Activated CD4-positive, alpha-beta T cell treated with anti-CD3 and anti-CD28 coated beads, Interleukin-2, amount 50 U/mL, for 4 hours (primary cell): ENCODE measurements around the gene GRIP1.

ENCODE experiments used
- DNase-seq, 2 experiments: peaks; one replicate each; pipeline ENCODE4 v3.0.0-alpha.2; 2020

The GRIP1 gene

DNA sequence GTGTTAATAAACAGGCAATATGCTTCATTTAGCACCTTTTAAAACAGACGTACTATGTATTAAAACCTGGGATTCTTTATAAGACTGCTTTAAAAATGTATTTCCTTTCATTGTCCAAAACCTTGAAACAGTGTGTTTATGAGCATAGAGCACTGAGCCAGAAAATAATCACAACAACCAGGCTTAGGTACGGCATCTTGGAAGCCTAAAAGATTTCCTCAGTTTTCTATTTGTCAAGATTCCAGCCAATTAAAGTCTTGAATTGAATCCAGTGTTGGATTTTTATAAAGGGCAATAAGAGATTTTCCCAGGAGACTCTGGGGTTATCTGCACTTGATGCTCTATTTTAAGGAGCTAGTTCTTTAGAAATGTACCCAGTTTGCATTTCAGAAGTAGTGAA is 80.3 kb downstream of the GRIP1 start:
- DNase-seq: no peak

DNA sequence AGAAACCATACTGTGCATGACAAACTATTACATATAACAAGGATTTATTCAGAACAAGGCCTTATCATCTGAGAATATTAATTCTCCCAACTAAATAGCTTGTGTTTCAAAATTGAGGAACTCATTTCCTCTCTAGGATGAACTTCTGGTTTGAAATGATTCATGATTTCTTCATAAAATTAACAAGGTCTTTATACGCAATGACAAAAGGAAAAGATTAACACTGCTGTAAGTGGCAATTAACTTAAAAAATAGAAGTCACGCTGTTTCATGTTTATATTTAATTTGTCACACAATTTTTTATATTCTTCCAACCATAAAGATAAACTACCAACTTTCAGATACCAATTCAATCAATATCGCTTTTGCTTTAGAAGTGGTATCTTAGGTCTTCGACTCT is 80.8 kb downstream of the GRIP1 start:
- no peak for DNase-seq

DNA sequence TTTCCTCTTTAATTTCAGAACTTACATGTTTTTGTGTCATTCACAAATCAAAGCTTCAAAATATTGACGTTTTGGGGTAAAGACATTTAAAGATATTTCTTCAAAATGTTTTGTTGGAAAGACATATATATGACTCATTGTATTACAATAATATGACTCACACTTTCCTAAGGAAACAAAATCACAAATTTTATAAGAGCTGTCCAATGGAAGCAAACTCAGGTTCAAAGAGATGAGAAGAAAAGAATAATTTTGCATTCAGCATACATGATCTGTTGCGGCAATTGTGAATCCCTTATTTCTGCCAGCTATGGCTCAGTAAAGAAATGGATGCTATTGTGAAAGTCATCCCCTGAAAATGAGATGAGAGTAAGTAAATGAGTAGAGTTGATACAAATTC is 82.7 kb downstream of the GRIP1 start:
- DNase-seq: no peak

DNA sequence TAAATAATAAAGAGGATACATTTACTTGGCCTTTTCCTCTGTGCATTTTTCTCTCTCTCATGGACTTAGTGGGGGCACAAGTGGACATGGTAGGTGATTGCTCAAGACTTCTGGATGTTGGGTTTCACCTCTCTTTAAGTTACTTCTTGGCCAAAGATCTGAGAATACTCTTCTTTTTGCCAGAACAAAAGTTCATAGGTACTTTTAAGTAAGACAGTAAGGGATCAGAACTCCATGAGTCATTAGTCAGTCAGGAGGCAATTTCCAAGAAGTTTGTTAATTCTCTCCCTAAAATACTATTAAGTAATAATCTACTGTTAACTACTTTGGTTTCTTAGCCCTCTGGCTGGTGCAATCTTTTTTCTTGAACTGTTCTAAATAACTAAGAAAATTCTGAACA is 84.2 kb downstream of the GRIP1 start:
- no peak for DNase-seq

GRCh38 chr12:66590275-66590985 is 88.4 kb downstream of the GRIP1 start:
- no peak for DNase-seq

- no peak for DNase-seq
These were observed 89.8 kb downstream of the GRIP1 start for GRCh38 chr12:66589095-66589494.

GRCh38 chr12:66587912-66588311 is 91.0 kb downstream of the GRIP1 start:
- DNase-seq: no peak

- DNase-seq: no peak
These were observed 94.2 kb downstream of the GRIP1 start for GRCh38 chr12:66584673-66585072.

DNA sequence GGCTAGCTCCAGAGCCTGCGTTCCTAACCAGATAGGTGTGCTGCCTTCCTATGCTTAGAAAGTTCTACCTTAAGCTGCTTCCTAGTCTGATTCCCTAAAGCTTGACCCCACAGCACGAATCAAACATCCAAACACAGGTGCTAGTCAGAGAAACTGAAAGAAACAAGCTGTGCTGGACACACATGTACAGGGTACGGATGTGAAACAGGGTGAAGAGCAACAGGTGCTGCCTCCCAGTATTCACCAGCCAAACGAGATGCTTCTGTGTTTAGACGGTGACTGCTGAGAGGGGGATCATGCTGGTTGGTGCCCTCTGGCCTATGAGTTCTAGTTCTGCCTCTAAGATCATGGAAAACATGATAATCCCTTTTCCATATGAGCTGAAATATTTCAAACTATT is 105.3 kb downstream of the GRIP1 start:
- DNase-seq: no peak

DNA sequence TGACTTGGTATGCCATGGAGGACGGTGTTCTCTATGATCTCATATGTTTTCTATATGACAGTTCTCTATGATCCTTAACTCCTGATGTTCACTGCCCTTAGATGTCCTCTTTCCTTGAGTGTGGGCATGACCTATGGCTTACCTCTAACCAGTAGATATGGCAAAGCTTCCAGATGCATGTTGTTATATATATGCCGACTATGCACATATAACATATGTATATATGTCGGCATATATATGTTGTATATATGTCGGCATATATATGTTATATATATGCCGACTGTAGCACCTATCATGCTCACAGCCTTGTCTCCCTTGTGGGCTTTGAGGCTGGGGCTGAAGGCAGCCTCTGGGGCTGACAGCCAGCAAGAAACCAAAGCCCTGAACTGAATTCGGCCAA is 106.0 kb downstream of the GRIP1 start:
- no peak for DNase-seq

- no peak for DNase-seq
These were observed 107.4 kb downstream of the GRIP1 start for GRCh38 chr12:66571361-66571915.

GRCh38 chr12:66563220-66563619 is 115.7 kb downstream of the GRIP1 start:
- DNase-seq: no peak

GRCh38 chr12:66555113-66555512 is 123.8 kb downstream of the GRIP1 start:
- DNase-seq: no peak

DNA sequence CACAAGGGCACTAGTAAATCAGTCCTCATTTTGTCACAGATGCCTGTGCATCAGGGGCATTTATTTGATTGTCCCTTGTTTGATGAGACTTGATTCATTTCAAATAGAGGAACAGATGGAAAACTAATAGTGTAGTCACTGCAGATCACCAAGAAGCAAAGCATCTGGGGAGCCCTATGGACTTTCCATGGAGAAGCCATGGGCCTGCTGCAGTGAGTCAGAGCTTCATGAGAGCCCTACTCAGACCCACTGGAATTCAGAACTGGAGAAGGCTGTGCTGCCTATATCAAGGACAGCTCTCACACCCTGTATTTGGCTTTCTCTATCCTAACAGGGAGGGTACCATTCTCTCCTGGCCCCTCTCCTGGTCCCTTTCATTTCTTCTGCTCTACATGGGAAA is 126.2 kb downstream of the GRIP1 start:
- no peak for DNase-seq

- no peak for DNase-seq
These were observed 128.2 kb downstream of the GRIP1 start for GRCh38 chr12:66550626-66551025.

DNA sequence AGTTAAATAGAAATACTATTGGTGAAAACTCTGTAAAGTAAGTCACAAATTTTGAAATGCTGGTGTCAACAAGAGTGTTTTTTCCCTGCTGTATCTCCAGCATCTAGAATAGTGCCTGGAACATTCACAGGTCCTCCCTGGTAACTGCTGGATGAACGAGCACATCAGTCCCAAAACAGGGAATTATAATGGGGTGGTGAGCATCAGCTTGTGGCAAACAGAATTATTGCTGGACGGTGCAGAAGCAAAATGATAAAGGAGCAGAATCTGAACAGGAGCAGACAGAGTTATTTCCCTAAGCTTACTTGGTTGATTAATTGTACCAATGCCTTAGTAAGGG is 129.9 kb downstream of the GRIP1 start:
- no peak for DNase-seq

- no peak for DNase-seq
These were observed 130.4 kb downstream of the GRIP1 start for GRCh38 chr12:66548338-66549049.

GRCh38 chr12:66541426-66541825 is 137.4 kb downstream of the GRIP1 start:
- no peak for DNase-seq

DNA sequence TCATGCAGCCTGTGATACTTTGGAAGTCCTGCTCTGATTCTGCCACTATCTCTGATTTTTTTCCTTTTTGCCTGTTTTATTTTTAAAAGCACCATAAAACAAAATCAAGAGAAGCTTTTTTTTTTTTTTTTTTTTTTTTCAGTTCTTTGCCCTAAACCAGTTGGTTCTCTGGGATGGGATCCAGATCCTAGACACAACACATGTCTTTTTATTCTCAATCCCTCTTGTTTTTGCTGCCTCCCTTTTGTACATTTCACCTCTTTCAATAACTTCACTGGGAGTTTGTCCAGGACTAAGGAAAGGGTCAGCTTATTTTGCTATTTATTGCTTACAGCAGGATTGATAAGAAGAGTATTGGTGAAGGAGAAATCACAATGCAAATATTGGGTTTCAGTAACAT is 139.4 kb downstream of the GRIP1 start:
- no peak for DNase-seq

DNA sequence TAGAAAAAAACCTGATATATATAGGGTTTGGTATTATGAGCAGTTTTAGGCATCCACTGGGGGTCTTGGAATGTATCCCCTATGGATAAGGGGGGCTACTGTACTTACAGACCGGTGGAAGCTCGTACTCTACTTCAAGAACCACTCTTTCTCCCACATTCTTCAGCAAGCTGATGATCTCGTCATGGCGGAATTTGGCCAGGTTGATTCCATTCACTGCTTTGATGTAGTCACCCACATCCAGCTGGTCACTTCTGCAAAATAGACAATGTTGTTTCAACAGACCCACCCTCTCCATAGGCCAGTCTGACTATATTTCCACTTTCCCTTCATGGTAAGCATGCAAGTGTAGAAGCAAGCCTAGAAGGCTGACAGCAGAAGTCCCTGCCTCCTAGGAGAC is 139.9 kb downstream of the GRIP1 start:
- no peak for DNase-seq

GRCh38 chr12:66537876-66538275 is 141.0 kb downstream of the GRIP1 start:
- no peak for DNase-seq

GRCh38 chr12:66533767-66534166 is 145.1 kb downstream of the GRIP1 start:
- no peak for DNase-seq

DNA sequence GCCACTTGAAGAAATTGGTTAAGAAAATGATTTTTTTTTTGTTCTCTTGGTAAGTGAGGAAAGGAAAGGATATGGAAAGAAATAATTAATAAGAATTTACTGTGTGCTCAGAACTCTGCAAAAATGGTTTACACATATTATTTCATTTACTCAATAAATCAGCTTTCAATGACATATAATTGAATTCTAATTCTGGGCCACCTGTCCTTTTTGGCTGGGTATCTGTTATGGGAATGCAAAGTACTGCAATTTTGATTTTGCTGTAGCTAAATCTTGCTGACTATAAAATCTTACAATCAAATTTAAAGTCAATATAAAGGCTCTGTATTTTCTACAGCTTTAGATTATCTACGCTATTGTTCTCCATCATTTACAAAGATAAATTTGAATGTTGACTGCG is 147.1 kb downstream of the GRIP1 start:
- DNase-seq: no peak

DNA sequence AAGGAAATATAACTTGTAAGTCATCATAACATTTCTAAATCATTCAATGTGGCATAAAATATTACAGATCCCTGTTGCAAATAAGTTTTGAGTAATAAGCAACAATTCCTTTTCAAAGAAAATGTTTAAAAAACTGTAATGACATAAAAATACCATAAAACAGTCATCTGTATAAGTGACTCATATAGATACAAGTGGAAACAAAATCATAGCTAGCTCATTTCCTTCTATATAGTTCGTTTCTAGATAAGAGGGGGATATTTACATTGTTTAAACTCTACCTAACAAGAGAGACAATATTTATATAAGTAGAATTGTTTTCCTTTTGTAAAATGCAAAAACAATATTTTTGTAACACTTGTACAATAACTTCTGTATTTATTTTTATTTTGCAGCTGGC is 148.9 kb downstream of the GRIP1 start:
- no peak for DNase-seq

GRCh38 chr12:66516561-66516960 is 162.3 kb downstream of the GRIP1 start:
- DNase-seq: no peak
